A172 (cell line): ENCODE results near the gene NID1. TPM values are rescaled to one million over a fixed set of nuclear protein-coding genes. Genes with fewer than 3 reads are reported as not detected.

Experiments
- DNase-seq: peaks from one replicate; pipeline ENCODE4 v3.0.0-alpha.2; 2015; ENCODE audit warnings: low spot score
- total RNA-seq: library from RNA; depleted of rRNA; stranded (reverse); fragments of >200 nt; shearing (Covaris generic); gene quantifications from 2 replicates; pipeline ENCODE4 v1.2.3, GENCODE V29; 2014

Gene NID1
- total RNA-seq, 1 experiment from 2014 or later = 57.5 TPM

DNA sequence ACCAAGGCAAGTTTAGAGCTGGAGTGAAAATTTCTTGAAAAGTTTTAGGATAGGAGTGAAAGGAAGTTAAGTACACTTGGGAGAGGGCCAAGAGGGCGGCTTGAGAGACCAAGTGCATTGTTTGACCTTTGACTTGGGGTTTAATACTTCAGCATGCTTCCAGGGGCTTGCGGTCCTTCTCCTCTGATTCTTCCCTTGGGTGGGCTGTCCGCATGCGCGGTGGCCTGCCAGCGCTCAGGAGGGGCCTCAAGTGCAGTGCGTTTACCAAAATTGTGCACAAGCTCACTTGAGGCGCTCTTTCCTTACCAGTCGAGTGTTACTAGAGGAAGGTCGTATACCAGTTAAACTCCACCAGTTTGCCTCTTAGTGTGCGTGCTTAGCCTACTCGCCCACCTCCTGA lies 106.9 kb downstream of the NID1 start:
- DNase-seq = no peak

DNA sequence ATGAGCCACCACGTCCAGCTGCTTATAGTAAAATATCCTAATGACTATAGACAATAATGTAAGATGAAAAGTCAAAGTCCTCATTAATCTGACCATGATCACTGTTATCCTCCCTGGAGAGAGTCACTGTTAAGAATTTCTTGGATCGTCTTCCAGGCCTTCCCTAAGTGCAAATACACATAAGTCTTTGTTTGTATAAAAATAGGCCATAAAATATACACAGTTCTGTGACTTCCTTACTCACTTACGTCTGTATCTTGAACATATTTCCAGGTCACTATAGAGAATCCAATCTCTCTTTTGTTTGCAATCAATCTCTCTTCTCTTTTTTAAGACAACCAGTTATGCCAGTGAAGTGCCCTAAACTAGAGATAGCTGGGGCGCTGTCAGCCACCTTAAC lies 109.1 kb downstream of the NID1 start:
- no peak for DNase-seq

GRCh38 chr1:235954306-235955283 lies 110.3 kb downstream of the NID1 start:
- no peak for DNase-seq

GRCh38 chr1:235953801-235954200 lies 111.1 kb downstream of the NID1 start:
- DNase-seq = peak; percentile 91

- no peak for DNase-seq
These were observed 111.8 kb downstream of the NID1 start for GRCh38 chr1:235952950-235953615.

GRCh38 chr1:235951661-235952060 lies 113.2 kb downstream of the NID1 start:
- no peak for DNase-seq

DNA sequence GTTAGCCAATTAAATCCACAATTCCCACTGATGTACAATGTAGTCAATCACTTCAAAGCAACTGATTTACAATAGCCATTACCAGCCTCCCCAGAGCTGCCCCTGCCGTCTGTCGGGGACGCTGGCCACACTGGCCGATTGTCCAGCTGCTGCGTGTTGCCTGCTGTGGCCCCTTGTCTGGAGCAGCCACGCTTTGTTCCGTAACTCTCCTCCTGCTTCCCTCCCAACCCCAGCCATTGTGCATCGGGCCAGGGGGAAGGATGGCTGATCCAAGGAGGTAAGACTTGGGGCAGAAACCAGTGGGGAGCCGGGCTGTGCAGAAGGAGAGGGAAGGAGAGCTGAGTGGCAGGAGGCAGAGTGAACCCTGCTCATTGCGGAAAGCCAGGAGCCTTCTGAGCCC lies 114.6 kb downstream of the NID1 start:
- no peak for DNase-seq

- DNase-seq = no peak
These were observed 116.0 kb downstream of the NID1 start for GRCh38 chr1:235948774-235949427.

DNA sequence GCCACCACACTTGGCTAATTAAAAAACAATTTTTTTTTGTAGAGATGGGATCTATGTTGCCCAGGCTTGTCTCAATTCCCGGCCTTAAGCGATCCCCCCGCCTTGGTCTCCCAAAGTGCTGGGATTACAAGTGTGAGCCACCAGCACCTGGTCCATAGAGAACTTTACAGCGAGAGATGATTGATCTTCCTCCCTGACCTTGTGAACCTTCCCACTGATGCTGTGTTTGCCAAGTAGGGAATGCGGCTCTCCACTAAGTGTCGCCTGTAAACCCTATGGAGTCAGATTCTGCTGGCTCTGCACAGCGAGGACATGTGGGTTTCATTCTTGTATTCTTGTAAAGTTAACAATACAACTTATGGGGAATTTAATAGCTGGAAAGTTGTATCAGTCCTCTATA lies 116.9 kb downstream of the NID1 start:
- no peak for DNase-seq

- DNase-seq = peak; percentile 64
These were observed 118.3 kb downstream of the NID1 start for GRCh38 chr1:235946571-235946981.

DNA sequence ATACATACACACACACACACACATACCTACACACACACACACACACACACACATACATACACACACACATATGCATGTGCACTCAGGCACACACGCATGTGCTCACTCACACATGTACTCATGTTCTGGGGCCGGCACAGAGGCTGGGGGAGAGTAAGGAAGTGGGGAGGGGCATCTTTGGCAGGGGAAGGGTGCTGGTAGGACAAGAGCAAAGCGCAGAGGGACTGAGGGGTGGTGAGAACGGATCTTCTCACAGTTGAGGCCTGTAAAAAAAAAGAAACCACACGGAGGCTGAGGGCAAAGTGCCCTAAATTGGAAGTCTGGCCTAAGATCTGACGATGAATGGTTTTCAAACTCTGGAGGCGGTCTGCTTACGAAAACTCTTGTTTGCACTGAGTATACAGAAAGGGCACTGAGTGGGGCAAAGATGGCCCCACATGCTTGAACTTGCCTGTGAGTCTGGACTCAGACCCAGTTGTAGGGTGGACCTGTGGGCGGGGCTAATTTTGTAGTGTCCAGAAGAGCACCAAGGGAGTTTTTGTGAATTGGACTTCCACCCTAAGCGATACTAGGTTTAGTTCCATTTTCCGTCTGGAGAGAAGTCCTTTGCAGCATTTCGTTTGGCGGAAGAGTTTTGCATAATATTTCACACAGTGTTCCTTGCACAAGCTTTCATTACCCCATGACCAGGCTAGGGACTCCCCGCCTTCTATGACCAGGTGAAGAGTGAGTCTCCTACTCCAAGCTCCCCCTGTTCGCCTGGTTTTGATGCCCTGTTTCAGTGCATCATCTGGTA lies 118.9 kb downstream of the NID1 start:
- no peak for DNase-seq

GRCh38 chr1:235943581-235944114 lies 121.2 kb downstream of the NID1 start:
- peak; percentile 93 for DNase-seq

- no peak for DNase-seq
These were observed 121.8 kb downstream of the NID1 start for GRCh38 chr1:235942979-235943575.

DNA sequence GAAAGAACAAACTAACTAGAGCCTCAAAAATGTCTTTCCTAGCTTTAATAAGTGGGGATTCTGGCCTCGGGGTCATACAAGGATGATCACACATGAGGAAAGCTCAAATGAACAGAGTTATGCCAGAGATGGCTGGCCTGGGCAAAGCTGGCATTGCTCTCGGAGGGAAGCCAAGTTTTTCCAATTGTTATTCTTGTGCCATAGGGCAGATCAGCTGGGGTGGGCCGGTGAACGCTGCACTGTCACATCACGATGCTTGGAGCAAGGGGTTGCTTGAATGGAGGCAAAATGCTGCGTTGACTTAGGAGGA lies 122.3 kb downstream of the NID1 start:
- DNase-seq = no peak

DNA sequence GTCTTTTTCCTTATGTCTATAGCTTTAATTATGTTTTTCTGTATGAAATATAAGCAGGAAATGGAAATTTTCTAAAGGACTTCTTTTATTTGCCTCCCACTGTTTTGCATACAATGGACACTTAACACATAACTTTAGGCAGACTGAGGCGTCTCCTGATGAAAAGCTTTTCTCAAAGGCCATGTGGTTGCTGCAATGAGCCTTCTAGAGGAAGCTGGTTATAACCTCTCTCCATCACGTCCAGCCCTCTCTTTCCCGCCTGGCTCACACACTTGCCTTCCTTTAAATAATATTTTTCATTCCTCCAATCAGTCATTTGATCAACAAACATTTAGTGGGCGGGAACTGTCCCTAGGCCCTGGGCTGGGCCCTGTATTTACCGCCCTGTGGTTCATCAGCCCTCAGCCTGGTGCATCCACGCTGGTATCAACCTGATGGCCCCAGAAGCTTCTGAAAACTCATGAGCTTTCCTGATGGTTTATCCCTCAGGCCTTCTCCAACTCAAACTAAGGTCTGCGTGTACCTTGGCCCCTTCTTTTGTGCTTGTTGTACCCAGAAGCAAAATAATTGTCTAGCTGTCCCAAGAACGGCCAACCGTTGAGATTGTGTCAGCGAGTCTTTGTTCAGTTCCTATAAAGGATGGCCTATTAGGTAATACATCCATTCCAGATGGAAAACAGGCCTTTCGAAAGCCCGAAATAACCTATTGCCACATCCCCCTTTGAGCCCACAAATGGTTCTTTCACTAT lies 122.8 kb downstream of the NID1 start:
- no peak for DNase-seq

DNA sequence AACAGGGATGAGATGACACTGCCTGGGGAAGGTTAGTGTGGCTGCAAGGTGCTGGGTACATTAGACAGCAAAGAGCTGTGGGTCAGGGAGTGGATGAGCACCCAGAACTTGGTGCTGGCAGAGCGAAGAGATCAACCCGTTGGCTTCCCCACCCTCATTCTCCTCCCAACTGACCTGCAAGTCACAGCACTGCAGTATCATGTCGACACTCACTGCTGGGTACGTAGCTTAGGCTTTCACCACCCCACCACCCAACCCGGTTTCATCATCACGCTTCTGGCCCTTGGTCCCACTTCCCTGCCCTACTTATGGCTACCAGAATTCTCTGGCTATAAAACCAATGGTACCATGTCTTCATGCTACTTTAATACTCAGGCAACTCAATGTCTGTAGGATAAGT lies 124.6 kb downstream of the NID1 start:
- no peak for DNase-seq

GRCh38 chr1:235939480-235939775 lies 125.5 kb downstream of the NID1 start:
- no peak for DNase-seq

DNA sequence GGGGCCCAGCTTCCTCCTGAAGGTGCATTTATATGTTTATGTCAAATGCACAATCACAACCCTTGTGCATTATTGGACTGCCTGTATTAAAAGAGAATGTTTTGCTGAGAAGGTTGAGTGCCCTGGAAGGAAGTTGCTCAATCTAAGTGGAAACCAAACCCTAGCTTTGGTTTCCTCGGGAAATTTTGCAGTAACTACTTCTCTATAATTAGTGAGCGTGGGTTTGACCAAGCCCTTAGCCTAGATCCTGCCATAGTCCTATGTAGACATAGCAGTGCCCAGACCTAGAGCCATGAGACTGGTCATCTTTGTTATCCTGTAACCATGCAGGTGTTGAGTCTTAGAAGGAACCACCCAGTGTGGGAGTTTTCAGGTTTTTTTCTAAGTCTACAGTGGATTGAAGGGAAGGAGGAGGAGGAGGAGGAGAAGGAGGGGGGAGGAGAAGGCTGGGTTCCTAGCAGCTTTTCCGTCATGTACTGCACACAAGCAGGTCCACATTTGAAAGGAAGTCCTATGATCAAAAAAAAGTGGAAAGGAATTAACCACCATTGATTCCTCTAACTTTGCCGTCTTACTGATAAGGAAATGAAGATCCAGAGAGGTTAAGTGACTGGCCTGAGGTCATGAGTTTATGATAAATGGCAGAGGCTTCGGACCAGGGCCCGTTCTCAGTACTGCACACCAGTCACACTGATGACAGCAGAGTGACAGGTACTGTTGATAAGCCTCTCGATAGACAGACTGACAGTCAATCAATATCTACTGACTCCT lies 126.0 kb downstream of the NID1 start:
- DNase-seq = no peak

- no peak for DNase-seq
These were observed 127.8 kb downstream of the NID1 start for GRCh38 chr1:235937123-235937522.
